HepG2 (cell line): ENCODE measurements around the gene NFKBIZ. TPM values are rescaled to one million over a fixed set of nuclear protein-coding genes. Genes with fewer than 3 reads are reported as not detected.

Experiments
- FOXC1 ChIP-seq: sonication (generic); formaldehyde crosslinking; IDR thresholded peaks from 2 replicates; pipeline ENCODE4 v1.8.0; 2022; ENCODE audit warnings: mild to moderate bottlenecking, missing genetic modification reagents, borderline replicate concordance
- GATAD2A ChIP-seq: IDR thresholded peaks from 2 replicates; pipeline ENCODE4 v1.6.1; 2016
- ISX ChIP-seq: sonication (generic); formaldehyde crosslinking; conservative IDR thresholded peaks from 2 replicates; pipeline ENCODE4 v1.5.0; 2020; ENCODE audit warnings: missing genetic modification reagents
- NR2F6 ChIP-seq, 2 experiments: IDR thresholded peaks; 2 replicates each; pipeline ENCODE4 v1.6.1; 2016; ENCODE audit warnings: antibody characterized with exemption in 1 of 2, mild to moderate bottlenecking in 1 of 2
- RNF2 ChIP-seq: fragments of 450-650 bp; conservative IDR thresholded peaks from 2 replicates; pipeline ENCODE4 v1.6.1; 2016; ENCODE audit warnings: low read depth
- RXRA ChIP-seq: sonication (generic); formaldehyde crosslinking; IDR thresholded peaks from 2 replicates; pipeline ENCODE4 v1.5.1; 2020; ENCODE audit warnings: missing genetic modification reagents
- SIN3A ChIP-seq: IDR thresholded peaks from 2 replicates; pipeline ENCODE4 v1.6.1; 2011; ENCODE audit warnings: low read depth, mild to moderate bottlenecking, control low read depth, low read length, borderline replicate concordance
- SNAPC2 ChIP-seq: sonication (generic); formaldehyde crosslinking; IDR thresholded peaks from 2 replicates; pipeline ENCODE4 v1.8.1; 2022; ENCODE audit warnings: mild to moderate bottlenecking, missing genetic modification reagents
- SP4 ChIP-seq: sonication (generic); formaldehyde crosslinking; IDR thresholded peaks from 2 replicates; pipeline ENCODE4 v1.8.1; 2023; ENCODE audit warnings: mild to moderate bottlenecking, missing genetic modification reagents
- U2AF2 ChIP-seq: fragments of 200-400 bp; formaldehyde crosslinking; IDR thresholded peaks from 2 replicates; pipeline ENCODE4 v1.6.1; 2017; ENCODE audit warnings: low read depth, mild to moderate bottlenecking, low read length
- ZBTB20 ChIP-seq: sonication (generic); formaldehyde crosslinking; IDR thresholded peaks from 2 replicates; pipeline ENCODE4 v1.8.1; 2023; ENCODE audit warnings: missing genetic modification reagents, low read depth, mild to moderate bottlenecking, borderline replicate concordance
- ZEB1 ChIP-seq: IDR thresholded peaks from 2 replicates; pipeline ENCODE4 v1.6.1; 2012; ENCODE audit warnings: mild to moderate bottlenecking, low read depth, inconsistent platforms; ENCODE audit not compliant: insufficient replicate concordance
- ZFP36 ChIP-seq: fragments of 150-350 bp; IDR thresholded peaks from 2 replicates; pipeline ENCODE4 v1.6.1; 2018; ENCODE audit warnings: borderline replicate concordance, low read length, low read depth; ENCODE audit not compliant: partially characterized antibody
- ZNF20 ChIP-seq: sonication (generic); formaldehyde crosslinking; IDR thresholded peaks from 2 replicates; pipeline ENCODE4 v1.4.0; 2020; ENCODE audit warnings: mild to moderate bottlenecking, moderate library complexity, missing genetic modification reagents
- ZNF30 ChIP-seq: sonication (generic); formaldehyde crosslinking; IDR thresholded peaks from 2 replicates; pipeline ENCODE4 v1.5.0; 2020; ENCODE audit warnings: mild to moderate bottlenecking, missing genetic modification reagents
- ZNF354B ChIP-seq: sonication (generic); formaldehyde crosslinking; IDR thresholded peaks from 2 replicates; pipeline ENCODE4 v1.8.0; 2022; ENCODE audit warnings: mild to moderate bottlenecking, missing genetic modification reagents
- ZNF879 ChIP-seq: sonication (generic); formaldehyde crosslinking; IDR thresholded peaks from 2 replicates; pipeline ENCODE4 v1.8.1; 2023; ENCODE audit warnings: missing genetic modification reagents
- ZNF891 ChIP-seq: sonication (generic); formaldehyde crosslinking; IDR thresholded peaks from 2 replicates; pipeline ENCODE4 v1.5.0; 2020; ENCODE audit warnings: mild to moderate bottlenecking, missing genetic modification reagents
- ZSCAN22 ChIP-seq: sonication (generic); formaldehyde crosslinking; IDR thresholded peaks from 2 replicates; pipeline ENCODE4 v1.4.0; 2020; ENCODE audit warnings: mild to moderate bottlenecking, missing genetic modification reagents
- polyA plus RNA-seq, 8 experiments: library from polyadenylated mRNA; depleted of rRNA in 3 of 8; stranded (reverse) in 7 of 8; unstranded in 1 of 8; fragments of >200 nt; fragmentation: Illumina TruSeq in 4 of 8; extraction: Trizol in 4 of 8; gene quantifications; 2 replicates each; pipeline versions ENCODE4 v1.2.1 to v1.2.3, GENCODE V29; 2011 to 2016; ENCODE audit warnings: low read depth in 4 of 8, missing spikeins in 1 of 8, mixed read lengths in 1 of 8; ENCODE audit not compliant: insufficient read depth in 1 of 8
- total RNA-seq, 5 experiments: library from RNA; depleted of rRNA; stranded (reverse); fragments of >200 nt; fragmentation: Illumina TruSeq; extraction: Trizol; gene quantifications; 2 replicates each; pipeline ENCODE4 v1.2.3, GENCODE V29; 2016; ENCODE audit warnings: low read depth in 1 of 5
- TF ChIP-seq, protein P1 (sequence below): sonication (generic); formaldehyde crosslinking; IDR thresholded peaks from 2 replicates; pipeline ENCODE4 v1.8.1; 2023; ENCODE audit warnings: mild to moderate bottlenecking, moderate library complexity, missing genetic modification reagents
- TF ChIP-seq, protein P2 (sequence below): IDR thresholded peaks from 2 replicates; pipeline ENCODE4 v1.6.1; 2016; ENCODE audit warnings: low read depth, borderline replicate concordance
- TF ChIP-seq, protein P3 (sequence below): sonication (generic); formaldehyde crosslinking; IDR thresholded peaks from 2 replicates; pipeline ENCODE4 v1.9.0; 2022; ENCODE audit warnings: missing genetic modification reagents, mild to moderate bottlenecking, borderline replicate concordance
- TF ChIP-seq, protein P4 (sequence below): fragments of 450-650 bp; IDR thresholded peaks from 2 replicates; pipeline ENCODE4 v1.6.1; 2016

The NFKBIZ gene
- total and polyA plus RNA-seq, 2 of the 13 experiments (the other 11 are each of a cell fraction or from before 2014, with no cell fraction given) = 25.9 to 60.6 TPM

DNA sequence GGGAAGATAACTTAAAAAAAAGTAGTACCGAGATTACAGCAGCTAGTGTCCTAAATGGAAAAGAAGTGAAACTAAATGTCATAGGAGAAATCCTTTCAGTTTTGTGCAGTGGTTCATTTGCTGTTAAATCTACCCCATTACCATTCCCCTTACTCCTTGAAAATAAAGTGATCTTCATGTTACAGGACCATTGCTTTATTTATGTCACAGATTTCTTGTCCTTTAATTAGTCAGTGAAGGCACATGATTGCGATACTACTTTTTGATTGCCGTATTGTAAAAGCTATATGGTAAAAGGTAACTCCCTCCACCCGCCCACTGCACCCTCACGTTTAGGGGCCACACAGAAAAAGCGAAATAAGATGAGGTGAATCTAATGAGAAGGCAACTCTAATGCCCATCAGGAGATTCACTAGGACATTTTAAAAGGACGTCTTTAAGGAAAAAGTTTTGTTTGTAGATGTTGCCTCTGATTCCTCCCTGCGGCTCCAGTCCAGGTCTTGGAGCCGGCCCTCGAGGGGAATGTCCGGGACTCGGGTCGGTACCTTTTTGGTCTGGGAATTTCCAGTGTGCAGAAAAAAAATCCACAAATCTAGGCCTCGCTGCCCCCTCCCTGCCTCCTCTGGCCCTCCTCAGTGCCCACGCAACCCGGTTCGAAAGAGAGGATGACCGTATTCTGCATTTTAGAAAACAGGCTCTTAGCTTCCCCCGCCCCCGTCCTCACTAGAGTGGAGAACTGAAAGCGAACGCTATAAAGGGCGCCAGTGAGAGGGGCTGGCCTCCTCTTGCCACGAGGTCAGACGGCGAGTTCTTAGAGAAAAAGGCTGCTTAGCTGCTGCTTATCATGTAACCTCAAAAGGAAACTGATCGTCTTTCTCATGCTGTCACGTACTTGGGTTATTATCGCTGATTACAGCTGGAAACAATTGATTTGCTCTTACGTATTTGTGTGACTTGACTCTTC is 21.8 kb upstream of the NFKBIZ start (continued):
- TF ChIP-seq ZBTB20 (peak; percentile 59; the same call in 1 of the 2 replicates), SIN3A (0 out of 2 replicates have a peak, but pooled peaks have one; percentile 37), GATAD2A (peak; percentile 43; the same call in 1 of the 2 replicates), ZNF879 (CRISPR knock-in tag) (0 out of 2 replicates have a peak, but pooled peaks have one; percentile 63), ZNF891 (CRISPR knock-in tag) (peak; percentile 38; the same call in 1 of the 2 replicates), ZNF20 (no peak), RXRA (peak; percentile 24; the same call in 1 of the 2 replicates), SNAPC2 (CRISPR knock-in tag) (0 out of 2 replicates have a peak, but pooled peaks have one; percentile 28), FOXC1 (CRISPR knock-in tag) (0 out of 2 replicates have a peak, but pooled peaks have one; percentile 64), NR2F6 (IDR thresholded peaks at IDR 0.05) (0 out of 2 replicates have a peak, but pooled peaks have one; percentile 24), NR2F6 (CRISPR knock-in tag; IDR thresholded peaks at IDR 0.05) (0 out of 2 replicates have a peak, but pooled peaks have one; percentile 26), U2AF2 (no peak), SP4 (no peak), ZSCAN22 (CRISPR knock-in tag) (no peak), ZNF354B (CRISPR knock-in tag) (0 out of 2 replicates have a peak, but pooled peaks have one; percentile 74), ZFP36 (no peak), RNF2 (0 out of 2 replicates have a peak, but pooled peaks have one; percentile 19), ISX (CRISPR knock-in tag) (no peak), ZNF30 (CRISPR knock-in tag) (no peak), ZEB1 (no peak)
- TF ChIP-seq, protein P1, sequence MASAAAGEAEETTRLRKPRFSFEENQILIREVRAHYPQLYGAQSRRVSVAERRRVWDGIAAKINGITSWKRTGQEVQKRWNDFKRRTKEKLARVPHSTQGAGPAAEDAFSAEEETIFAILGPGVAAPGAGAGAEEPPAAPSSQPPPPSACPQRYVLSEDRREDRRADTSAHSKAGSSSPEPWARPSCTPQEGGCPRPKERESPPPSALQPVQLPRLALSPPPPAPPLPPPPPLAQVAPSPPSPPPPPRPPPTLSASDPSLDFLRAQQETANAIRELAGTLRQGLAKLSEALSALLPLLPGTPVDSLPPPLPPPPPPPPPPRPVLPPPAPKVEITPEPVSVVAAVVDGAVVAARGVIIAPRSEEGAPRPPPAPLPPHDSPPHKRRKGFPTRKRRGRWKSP = peak; percentile 58; the same call in 1 of the 2 replicates
- TF ChIP-seq, protein P2, sequence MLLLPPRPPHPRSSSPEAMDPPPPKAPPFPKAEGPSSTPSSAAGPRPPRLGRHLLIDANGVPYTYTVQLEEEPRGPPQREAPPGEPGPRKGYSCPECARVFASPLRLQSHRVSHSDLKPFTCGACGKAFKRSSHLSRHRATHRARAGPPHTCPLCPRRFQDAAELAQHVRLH = peak; percentile 75; the same call in 1 of the 2 replicates
- TF ChIP-seq, protein P3, sequence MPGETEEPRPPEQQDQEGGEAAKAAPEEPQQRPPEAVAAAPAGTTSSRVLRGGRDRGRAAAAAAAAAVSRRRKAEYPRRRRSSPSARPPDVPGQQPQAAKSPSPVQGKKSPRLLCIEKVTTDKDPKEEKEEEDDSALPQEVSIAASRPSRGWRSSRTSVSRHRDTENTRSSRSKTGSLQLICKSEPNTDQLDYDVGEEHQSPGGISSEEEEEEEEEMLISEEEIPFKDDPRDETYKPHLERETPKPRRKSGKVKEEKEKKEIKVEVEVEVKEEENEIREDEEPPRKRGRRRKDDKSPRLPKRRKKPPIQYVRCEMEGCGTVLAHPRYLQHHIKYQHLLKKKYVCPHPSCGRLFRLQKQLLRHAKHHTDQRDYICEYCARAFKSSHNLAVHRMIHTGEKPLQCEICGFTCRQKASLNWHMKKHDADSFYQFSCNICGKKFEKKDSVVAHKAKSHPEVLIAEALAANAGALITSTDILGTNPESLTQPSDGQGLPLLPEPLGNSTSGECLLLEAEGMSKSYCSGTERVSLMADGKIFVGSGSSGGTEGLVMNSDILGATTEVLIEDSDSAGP = peak; percentile 48; the same call in 1 of the 2 replicates
- TF ChIP-seq, protein P4, sequence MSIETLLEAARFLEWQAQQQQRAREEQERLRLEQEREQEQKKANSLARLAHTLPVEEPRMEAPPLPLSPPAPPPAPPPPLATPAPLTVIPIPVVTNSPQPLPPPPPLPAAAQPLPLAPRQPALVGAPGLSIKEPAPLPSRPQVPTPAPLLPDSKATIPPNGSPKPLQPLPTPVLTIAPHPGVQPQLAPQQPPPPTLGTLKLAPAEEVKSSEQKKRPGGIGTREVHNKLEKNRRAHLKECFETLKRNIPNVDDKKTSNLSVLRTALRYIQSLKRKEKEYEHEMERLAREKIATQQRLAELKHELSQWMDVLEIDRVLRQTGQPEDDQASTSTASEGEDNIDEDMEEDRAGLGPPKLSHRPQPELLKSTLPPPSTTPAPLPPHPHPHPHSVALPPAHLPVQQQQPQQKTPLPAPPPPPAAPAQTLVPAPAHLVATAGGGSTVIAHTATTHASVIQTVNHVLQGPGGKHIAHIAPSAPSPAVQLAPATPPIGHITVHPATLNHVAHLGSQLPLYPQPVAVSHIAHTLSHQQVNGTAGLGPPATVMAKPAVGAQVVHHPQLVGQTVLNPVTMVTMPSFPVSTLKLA = no peak
